K562 (cell line): ENCODE results near the gene MACROD2. TPM values are rescaled to one million over a fixed set of nuclear protein-coding genes. Genes with fewer than 3 reads are reported as not detected.

Experiments
- ATAC-seq: fragments of 200-7000 bp; cut with Tn5 transposase; 3 replicates; pipeline ENCODE4 v1.9.1; 2020; ENCODE audit warnings: moderate library complexity
- BruUV-seq: library from RNA; stranded (reverse); fragments of 400-500 nt; replicated peaks from 2 replicates; lab custom pipeline; 2021; lab: Mats Ljungman, UMichigan
- CTCF ChIA-PET: fragments of 300-600 bp; formaldehyde crosslinking; extraction: SDS; loops from one replicate; lab custom pipeline; 2021; ENCODE audit warnings: low intra/inter-chr PET ratio; lab: Yijun Ruan, JAX
- POLR2A ChIA-PET: fragments of 300-600, 350-650 bp; sonication (Branson Sonifier 250); formaldehyde crosslinking; extraction: SDS; loops from one replicate; lab custom pipeline; 2021; ENCODE audit warnings: antibody characterized with exemption, inconsistent platforms; lab: Yijun Ruan, JAX
- DNase-seq, 4 experiments: peaks; one replicate each; pipeline versions ENCODE4 v3.0.0 to v3.0.0-alpha.2; 2011 to 2018; ENCODE audit warnings: low spot score in 3 of 4, mixed read lengths in 3 of 4; ENCODE audit errors: extremely low read depth in 1 of 4
- FAIRE-seq: peaks from 2 replicates; lab custom pipeline; 2011; peaks lifted over from hg19 to GRCh38; lab: Jason Lieb, UNC
- H2AFZ ChIP-seq: 2 replicates; pipeline ENCODE4 v1.6.0; 2011; ENCODE audit warnings: low read depth, low read length, control low read depth, inconsistent platforms
- H3K27ac ChIP-seq: fragments of 200-600 bp; 3 replicates; pipeline ENCODE4 v1.8.0; 2011; ENCODE audit warnings: low read depth, mild to moderate bottlenecking, control low read depth, inconsistent platforms, low read length, moderate library complexity, mixed read lengths; ENCODE audit errors: extremely low read depth
- H3K27me3 ChIP-seq, 2 experiments: fragments of 300-600 bp in 1 of 2; 2 replicates in 1 of 2; 3 replicates in 1 of 2; pipeline versions ENCODE4 v1.6.0 to v1.8.0; 2011; ENCODE audit warnings: inconsistent platforms in 2 of 2, low read length in 2 of 2, mild to moderate bottlenecking in 1 of 2, mixed read lengths in 1 of 2, moderate library complexity in 1 of 2; ENCODE audit not compliant: control insufficient read depth in 2 of 2, insufficient read depth in 2 of 2
- H3K36me3 ChIP-seq: fragments of 300-600 bp; 3 replicates; pipeline ENCODE4 v1.8.0; 2011; ENCODE audit warnings: mild to moderate bottlenecking, low read length, inconsistent platforms; ENCODE audit not compliant: control insufficient read depth, insufficient read depth
- H3K4me1 ChIP-seq, 2 experiments: fragments of 200-600 bp in 1 of 2; replicated peaks in 1 of 2; 2 replicates in 1 of 2; 3 replicates in 1 of 2; pipeline versions ENCODE4 v1.5.1 to v1.8.0; 2011; ENCODE audit warnings: inconsistent platforms in 2 of 2, low read length in 2 of 2, mild to moderate bottlenecking in 1 of 2, mixed read lengths in 1 of 2, moderate library complexity in 1 of 2; ENCODE audit not compliant: control insufficient read depth in 2 of 2, insufficient read depth in 2 of 2
- H3K4me2 ChIP-seq: 2 replicates; pipeline ENCODE4 v1.6.1; 2011; ENCODE audit warnings: low read length, control low read depth, inconsistent platforms, mixed read lengths; ENCODE audit not compliant: insufficient read depth
- H3K4me3 ChIP-seq: fragments of 200-600 bp; sonication (generic), shearing (Covaris generic); 2 replicates; pipeline ENCODE4 v1.5.1; 2016; ENCODE audit warnings: control low read depth, inconsistent platforms
- H3K79me2 ChIP-seq: fragments of 200-600 bp; 3 replicates; pipeline ENCODE4 v1.8.0; 2011; ENCODE audit warnings: low read length, inconsistent platforms; ENCODE audit not compliant: control insufficient read depth, insufficient read depth
- H3K9ac ChIP-seq, 2 experiments: 2 replicates each; pipeline versions ENCODE4 v1.6.0 to v1.6.1; 2011; ENCODE audit warnings: low read depth in 2 of 2, low read length in 2 of 2, control low read depth in 1 of 2, inconsistent platforms in 1 of 2, mild to moderate bottlenecking in 1 of 2, mixed read lengths in 1 of 2; ENCODE audit not compliant: insufficient read depth in 1 of 2
- H3K9me1 ChIP-seq: one replicate; pipeline ENCODE4 v1.6.0; 2011; ENCODE audit warnings: inconsistent platforms, mild to moderate bottlenecking, low read length, moderate library complexity; ENCODE audit not compliant: control insufficient read depth, insufficient read depth
- H3K9me3 ChIP-seq: replicated peaks from 2 replicates; pipeline ENCODE4 v1.5.1; 2011; ENCODE audit warnings: low read depth, low read length, inconsistent platforms; ENCODE audit not compliant: control insufficient read depth, insufficient read depth
- H4K20me1 ChIP-seq: replicated peaks from 2 replicates; pipeline ENCODE4 v1.6.1; 2011; ENCODE audit warnings: low read length, inconsistent platforms, mixed read lengths; ENCODE audit not compliant: control insufficient read depth, insufficient read depth
- BRD4 ChIP-seq: fragments of 200-600 bp; sonication (generic); IDR thresholded peaks from 2 replicates; pipeline ENCODE4 v1.6.1; 2017; ENCODE audit warnings: inconsistent platforms
- NFYB ChIP-seq: IDR thresholded peaks from 2 replicates; pipeline ENCODE4 v1.6.1; 2011; ENCODE audit warnings: mild to moderate bottlenecking, moderate library complexity; ENCODE audit not compliant: insufficient read length; ENCODE audit errors: extremely low read depth
- PCBP2 ChIP-seq: fragments of 200-400 bp; formaldehyde crosslinking; IDR thresholded peaks from 2 replicates; pipeline ENCODE4 v1.6.1; 2018; ENCODE audit warnings: low read length, low read depth, mild to moderate bottlenecking, moderate library complexity; ENCODE audit not compliant: poor library complexity, severe bottlenecking
- PHTF2 ChIP-seq: fragments of 250-450 bp; sonication (Bioruptor Pico); IDR thresholded peaks from 2 replicates; pipeline ENCODE4 v1.5.0; 2021; ENCODE audit warnings: mild to moderate bottlenecking
- PRMT5 ChIP-seq: sonication (generic); formaldehyde crosslinking; IDR thresholded peaks from 2 replicates; pipeline ENCODE4 v1.5.0; 2020; ENCODE audit warnings: missing genetic modification reagents
- PRPF4 ChIP-seq: fragments of 200-400 bp; formaldehyde crosslinking; IDR thresholded peaks from one replicate; pipeline ENCODE4 v1.6.1; 2017; ENCODE audit warnings: low read length, low read depth, mild to moderate bottlenecking; ENCODE audit not compliant: insufficient read depth, poor library complexity, severe bottlenecking
- SMARCB1 ChIP-seq: IDR thresholded peaks from 2 replicates; pipeline ENCODE4 v1.6.1; 2011; ENCODE audit warnings: improper control_type of control experiment, low read depth; ENCODE audit not compliant: insufficient read length
- SRSF7 ChIP-seq: fragments of 200-400 bp; formaldehyde crosslinking; optimal IDR thresholded peaks from 2 replicates; pipeline ENCODE3; 2017; ENCODE audit warnings: mild to moderate bottlenecking, low read depth, low read length
- TEAD2 ChIP-seq: fragments of 450-650 bp; IDR thresholded peaks from 2 replicates; pipeline ENCODE4 v1.6.1; 2016; ENCODE audit warnings: missing genetic modification characterization, control low read depth, missing compliant biosample characterization
- WGBS: fragments of 100-300 bp; shearing (Covaris generic); methylation state at CpG from one replicate; pipeline ENCODE4 v1.1.6; 2016; ENCODE audit warnings: low coverage, mixed read lengths; ENCODE audit not compliant: insufficient coverage; ENCODE audit errors: missing lambda C conversion rate; 5-methylcytosine and 5-hydroxymethylcytosine counted together
- in situ Hi-C: fragments of 300-500 bp; cut with MboI; formaldehyde crosslinking; loops from 4 replicates; pipeline ENCODE4 v1.15.0; 2018; ENCODE audit warnings: inconsistent platforms, mixed read lengths
- intact Hi-C: fragments of 100-400 bp; cut with micrococcal nuclease; formaldehyde crosslinking; loops from 2 replicates; pipeline ENCODE4 v1.14.2; 2022
- polyA plus RNA-seq, 8 experiments: library from polyadenylated mRNA; depleted of rRNA in 4 of 8; stranded (reverse) in 5 of 8; unstranded in 3 of 8; fragments of >200 nt; fragmentation: Nextera tagmentation in 2 of 8; fragmentation: Illumina TruSeq in 1 of 8; extraction: Ambion mirVana in 2 of 8; extraction: Trizol in 1 of 8; gene quantifications; 2 replicates each; pipeline versions ENCODE4 v1.2.1 to v1.2.3, GENCODE V29; 2011 to 2014; ENCODE audit warnings: inconsistent platforms in 1 of 8, missing spikeins in 1 of 8
- total RNA-seq, 7 experiments: library from RNA; depleted of rRNA in 6 of 7; stranded (reverse); fragments of >200 nt in 6 of 7; fragmentation: Illumina TruSeq in 2 of 7; extraction: Trizol in 2 of 7; gene quantifications; 2 replicates each; pipeline versions ENCODE4 v1.2.1 to v1.2.3, GENCODE V29; 2011 to 2021; ENCODE audit warnings: low replicate concordance in 1 of 7
- TF ChIP-seq, protein P1 (sequence below): fragments of 250-450 bp; sonication (Bioruptor Pico); IDR thresholded peaks from 2 replicates; pipeline ENCODE4 v1.5.1; 2021; ENCODE audit warnings: mild to moderate bottlenecking
- TF ChIP-seq, protein P2 (sequence below), 2 experiments: fragments of 450-650 bp; IDR thresholded peaks; 2 replicates each; pipeline ENCODE4 v1.6.1; 2018; ENCODE audit warnings: mild to moderate bottlenecking in 2 of 2, low read depth in 1 of 2; ENCODE audit not compliant: partially characterized antibody in 2 of 2

The MACROD2 gene
- total and polyA plus RNA-seq, 9 of the 15 experiments (the other 6 are each of a cell fraction or from before 2014, with no cell fraction given): not detected

- 0% methylated on average over 4 of the region's 4 CpGs for WGBS
- ChIA-PET POLR2A (no interaction called here), CTCF (no interaction called here)
- Histone ChIP-seq H3K9me3 (no peaks in the 10 kb centered on the region), H3K4me3 (no peak overlapping the region), H2AFZ (no peak overlapping the region), H3K9me1 (no peaks in the 10 kb centered on the region), H3K4me1 (no peaks in the 10 kb centered on the region), H3K36me3 (no peaks in the 10 kb centered on the region), H3K9ac (no peak overlapping the region), H3K27me3 (no peaks in the 10 kb centered on the region), H4K20me1 (no peaks in the 10 kb centered on the region), H3K4me2 (no peak overlapping the region), H3K27ac (no peak overlapping the region), H3K79me2 (no peaks in the 10 kb centered on the region)
- no TSS peak for BruUV-seq
- in situ Hi-C loops: no loop called here
- TF ChIP-seq PHTF2: no peak
- TF ChIP-seq SMARCB1: no peak
- no peak for TF ChIP-seq PCBP2
- no peak for TF ChIP-seq BRD4
- TF ChIP-seq SRSF7: no peak
- intact Hi-C loops: no loop called here
- FAIRE-seq (no peak), DNase-seq (no peak), ATAC-seq (no peak)
These were observed 427.6 kb downstream of the MACROD2 start for GRCh38 chr20:14422892-14423291.

DNA sequence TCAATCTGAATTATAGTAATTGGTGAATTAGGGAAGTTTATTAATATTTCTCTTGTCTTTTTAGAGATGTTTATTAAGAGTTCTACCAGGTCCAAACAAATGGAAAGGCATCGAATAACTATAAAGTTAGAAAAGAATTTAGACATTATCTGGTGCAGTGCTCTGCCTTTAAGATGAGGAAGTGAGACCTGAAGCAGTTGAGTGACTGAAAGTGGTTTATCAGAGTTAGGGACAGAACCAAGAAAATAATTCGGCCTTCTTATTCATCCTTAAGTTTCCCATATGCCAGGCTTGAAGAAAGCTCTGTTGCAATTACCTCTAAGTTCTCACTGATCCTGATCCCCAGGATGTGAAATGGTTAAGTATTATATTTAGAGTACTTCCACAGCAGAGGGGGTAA is 436.3 kb downstream of the MACROD2 start:
- BruUV-seq: no TSS peak
- FAIRE-seq: no peak
- POLR2A ChIA-PET: no interaction called here
- TF ChIP-seq, protein P1, sequence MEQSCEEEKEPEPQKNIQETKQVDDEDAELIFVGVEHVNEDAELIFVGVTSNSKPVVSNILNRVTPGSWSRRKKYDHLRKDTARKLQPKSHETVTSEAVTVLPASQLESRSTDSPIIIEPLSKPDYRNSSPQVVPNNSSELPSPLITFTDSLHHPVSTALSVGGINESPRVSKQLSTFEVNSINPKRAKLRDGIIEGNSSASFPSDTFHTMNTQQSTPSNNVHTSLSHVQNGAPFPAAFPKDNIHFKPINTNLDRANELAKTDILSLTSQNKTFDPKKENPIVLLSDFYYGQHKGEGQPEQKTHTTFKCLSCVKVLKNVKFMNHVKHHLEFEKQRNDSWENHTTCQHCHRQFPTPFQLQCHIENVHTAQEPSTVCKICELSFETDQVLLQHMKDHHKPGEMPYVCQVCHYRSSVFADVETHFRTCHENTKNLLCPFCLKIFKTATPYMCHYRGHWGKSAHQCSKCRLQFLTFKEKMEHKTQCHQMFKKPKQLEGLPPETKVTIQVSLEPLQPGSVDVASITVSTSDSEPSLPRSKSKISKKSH (CRISPR knock-in tag): no peak
- TF ChIP-seq TEAD2 (tag): no peak
- TF ChIP-seq PRPF4: no peak
- TF ChIP-seq NFYB: no peak
- no peak for TF ChIP-seq PCBP2
- TF ChIP-seq PRMT5 (CRISPR knock-in tag): no peak
- TF ChIP-seq, protein P2, sequence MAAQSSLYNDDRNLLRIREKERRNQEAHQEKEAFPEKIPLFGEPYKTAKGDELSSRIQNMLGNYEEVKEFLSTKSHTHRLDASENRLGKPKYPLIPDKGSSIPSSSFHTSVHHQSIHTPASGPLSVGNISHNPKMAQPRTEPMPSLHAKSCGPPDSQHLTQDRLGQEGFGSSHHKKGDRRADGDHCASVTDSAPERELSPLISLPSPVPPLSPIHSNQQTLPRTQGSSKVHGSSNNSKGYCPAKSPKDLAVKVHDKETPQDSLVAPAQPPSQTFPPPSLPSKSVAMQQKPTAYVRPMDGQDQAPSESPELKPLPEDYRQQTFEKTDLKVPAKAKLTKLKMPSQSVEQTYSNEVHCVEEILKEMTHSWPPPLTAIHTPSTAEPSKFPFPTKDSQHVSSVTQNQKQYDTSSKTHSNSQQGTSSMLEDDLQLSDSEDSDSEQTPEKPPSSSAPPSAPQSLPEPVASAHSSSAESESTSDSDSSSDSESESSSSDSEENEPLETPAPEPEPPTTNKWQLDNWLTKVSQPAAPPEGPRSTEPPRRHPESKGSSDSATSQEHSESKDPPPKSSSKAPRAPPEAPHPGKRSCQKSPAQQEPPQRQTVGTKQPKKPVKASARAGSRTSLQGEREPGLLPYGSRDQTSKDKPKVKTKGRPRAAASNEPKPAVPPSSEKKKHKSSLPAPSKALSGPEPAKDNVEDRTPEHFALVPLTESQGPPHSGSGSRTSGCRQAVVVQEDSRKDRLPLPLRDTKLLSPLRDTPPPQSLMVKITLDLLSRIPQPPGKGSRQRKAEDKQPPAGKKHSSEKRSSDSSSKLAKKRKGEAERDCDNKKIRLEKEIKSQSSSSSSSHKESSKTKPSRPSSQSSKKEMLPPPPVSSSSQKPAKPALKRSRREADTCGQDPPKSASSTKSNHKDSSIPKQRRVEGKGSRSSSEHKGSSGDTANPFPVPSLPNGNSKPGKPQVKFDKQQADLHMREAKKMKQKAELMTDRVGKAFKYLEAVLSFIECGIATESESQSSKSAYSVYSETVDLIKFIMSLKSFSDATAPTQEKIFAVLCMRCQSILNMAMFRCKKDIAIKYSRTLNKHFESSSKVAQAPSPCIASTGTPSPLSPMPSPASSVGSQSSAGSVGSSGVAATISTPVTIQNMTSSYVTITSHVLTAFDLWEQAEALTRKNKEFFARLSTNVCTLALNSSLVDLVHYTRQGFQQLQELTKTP (IDR thresholded peaks at IDR 0.05; ENCODE audit: low read depth in 1 of 2, partially characterized antibody in 2 of 2): no peak

More for the DNA sequence above, 436.3 kb downstream of the MACROD2 start:
- in situ Hi-C loops (no loop called here), intact Hi-C loops (no loop called here)
- no peaks in the 10 kb centered on the region for H3K27me3 ChIP-seq
- H3K4me2 ChIP-seq: no peak overlapping the region
- no peak overlapping the region for H2AFZ ChIP-seq
- DNase-seq: no peak
- no peaks in the 10 kb centered on the region for H3K79me2 ChIP-seq
- CTCF ChIA-PET: no interaction called here
- H3K9me3 ChIP-seq: no peaks in the 10 kb centered on the region
- H3K36me3 ChIP-seq: no peaks in the 10 kb centered on the region
- no peak for ATAC-seq
- no peaks in the 10 kb centered on the region for H4K20me1 ChIP-seq
- H3K27ac ChIP-seq: no peak overlapping the region
- H3K4me1 ChIP-seq: no peaks in the 10 kb centered on the region
- no peak overlapping the region for H3K9ac ChIP-seq
- WGBS: 0% methylated on average over 2 of the region's 2 CpGs
- H3K4me3 ChIP-seq: no peak overlapping the region
- H3K9me1 ChIP-seq: no peaks in the 10 kb centered on the region
